ENCODE results near the gene LRRC59.

The LRRC59 gene

DNA sequence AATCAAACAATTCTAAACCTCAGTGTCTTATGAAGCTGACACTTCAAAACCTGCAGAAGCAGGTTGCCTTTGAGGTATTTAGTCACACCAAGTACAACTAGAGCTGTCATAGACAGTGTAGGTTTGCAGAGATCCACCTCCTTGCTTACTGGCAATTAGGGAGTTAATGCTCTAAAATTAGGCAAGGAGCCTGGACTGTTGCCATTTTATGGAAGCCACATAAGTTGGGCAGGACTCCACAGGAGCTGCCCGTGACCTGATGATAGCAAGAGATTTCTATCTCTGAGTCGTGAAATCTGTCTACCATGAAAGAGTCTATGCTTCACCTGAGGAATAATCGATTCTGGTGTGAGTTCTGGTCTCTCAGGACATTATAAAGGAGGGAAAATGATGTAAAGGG lies 15.4 kb downstream of the LRRC59 start:
- no peak for DNase-seq

DNA sequence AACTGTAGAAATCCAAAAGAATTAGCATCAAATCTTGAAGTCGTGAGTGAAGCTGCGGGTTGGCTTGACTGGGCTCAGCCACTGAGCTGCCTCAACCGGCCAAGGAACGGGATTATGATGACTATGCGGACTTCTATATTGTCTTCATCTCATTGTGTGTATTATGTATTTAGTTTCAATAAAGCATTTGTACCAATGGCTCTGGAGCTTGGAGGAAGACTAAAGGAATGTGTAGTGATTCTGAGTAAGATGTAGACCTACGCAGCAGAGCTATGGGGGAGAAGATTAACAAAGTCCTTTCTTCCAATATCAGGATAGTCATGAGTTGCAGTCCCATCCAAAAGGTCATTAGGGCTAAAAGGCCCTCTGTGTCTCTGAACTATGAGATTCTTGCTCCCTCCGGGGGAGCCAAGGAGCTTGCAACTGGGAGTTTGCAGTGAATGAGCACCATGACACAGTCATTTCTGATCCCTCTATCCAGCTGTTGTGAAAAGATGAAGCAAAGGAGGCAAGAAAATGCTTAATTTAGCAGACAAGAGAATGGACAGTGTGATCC lies 16.0 kb downstream of the LRRC59 start:
- DNase-seq, result no peak

DNA sequence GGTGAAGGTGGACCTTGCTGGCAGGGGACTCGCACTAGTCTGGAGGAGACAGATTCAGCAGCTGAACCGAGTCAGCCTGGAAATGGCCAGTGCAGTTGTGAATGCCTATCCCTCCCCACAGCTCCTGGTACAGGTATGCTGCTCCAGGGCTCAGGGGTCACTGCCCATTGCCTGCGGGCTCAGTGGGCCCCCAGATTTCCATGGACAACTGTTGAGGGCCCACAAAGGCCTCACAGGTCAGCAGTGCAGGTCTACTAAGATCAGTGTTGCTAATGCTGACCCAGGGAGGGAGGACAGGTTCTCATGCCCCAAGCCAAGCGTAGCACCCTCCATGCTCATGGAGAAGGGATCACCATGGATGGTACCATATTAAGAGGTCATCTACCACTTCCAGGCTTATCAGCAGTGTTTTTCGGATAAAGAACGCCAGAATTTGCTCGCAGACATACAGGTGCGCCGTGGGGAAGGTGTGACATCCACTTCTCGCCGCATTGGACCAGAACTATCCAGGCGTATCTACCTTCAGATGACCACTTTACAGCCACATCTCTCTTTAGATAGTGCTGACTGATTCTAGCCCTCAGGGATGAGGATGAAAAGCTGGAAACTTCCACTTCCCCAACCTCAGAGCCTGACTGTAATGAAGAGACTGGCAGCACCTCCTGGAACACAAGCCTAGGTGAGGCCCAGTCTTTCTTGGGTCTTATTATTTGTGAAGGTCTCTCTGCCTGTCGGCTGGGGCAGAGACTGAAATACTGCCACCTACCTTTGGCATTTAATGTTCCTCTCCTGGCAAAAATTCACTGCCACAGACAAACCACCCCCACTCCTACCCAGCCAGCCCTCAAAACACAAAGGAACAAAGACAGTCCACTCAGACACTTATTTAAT lies 16.7 kb downstream of the LRRC59 start:
- DNase-seq, result no peak

DNA sequence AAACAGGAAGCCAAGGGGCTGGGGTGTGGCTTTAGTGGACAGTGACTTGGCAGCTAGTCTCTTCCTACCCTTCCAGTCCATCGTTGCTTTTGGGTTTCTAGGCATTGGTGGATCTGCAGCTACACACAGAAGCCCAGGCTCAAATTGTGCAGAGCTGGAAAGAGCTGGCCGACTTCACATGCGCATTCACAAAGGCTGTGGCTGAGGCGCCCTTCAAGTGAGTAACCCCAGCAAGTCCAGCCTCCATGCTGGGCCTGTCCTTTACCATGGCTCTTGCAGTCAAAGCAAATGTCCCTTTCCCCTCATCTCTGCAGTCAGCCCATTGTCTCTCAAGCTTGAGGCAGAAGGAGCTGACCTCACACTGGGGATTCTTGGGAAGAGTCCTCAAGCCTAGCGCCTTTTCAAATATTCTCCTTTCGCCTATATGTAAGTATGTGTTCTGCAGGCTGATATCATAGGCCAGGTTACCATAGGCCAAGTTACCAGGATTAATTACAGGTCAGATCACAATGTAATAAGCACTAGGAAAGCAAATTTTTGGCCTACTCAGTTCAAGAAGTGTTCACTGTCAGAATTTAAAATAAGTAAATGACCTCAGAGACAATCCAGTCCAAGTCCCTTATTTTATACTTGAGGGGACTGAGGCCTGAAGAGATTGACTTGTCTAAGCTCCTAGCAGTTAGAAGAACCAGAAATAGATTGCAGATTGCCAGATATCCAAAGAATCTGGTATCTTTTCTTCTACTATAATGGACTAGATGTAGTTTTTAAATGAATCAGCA lies 17.8 kb downstream of the LRRC59 start:
- no peak for DNase-seq

DNA sequence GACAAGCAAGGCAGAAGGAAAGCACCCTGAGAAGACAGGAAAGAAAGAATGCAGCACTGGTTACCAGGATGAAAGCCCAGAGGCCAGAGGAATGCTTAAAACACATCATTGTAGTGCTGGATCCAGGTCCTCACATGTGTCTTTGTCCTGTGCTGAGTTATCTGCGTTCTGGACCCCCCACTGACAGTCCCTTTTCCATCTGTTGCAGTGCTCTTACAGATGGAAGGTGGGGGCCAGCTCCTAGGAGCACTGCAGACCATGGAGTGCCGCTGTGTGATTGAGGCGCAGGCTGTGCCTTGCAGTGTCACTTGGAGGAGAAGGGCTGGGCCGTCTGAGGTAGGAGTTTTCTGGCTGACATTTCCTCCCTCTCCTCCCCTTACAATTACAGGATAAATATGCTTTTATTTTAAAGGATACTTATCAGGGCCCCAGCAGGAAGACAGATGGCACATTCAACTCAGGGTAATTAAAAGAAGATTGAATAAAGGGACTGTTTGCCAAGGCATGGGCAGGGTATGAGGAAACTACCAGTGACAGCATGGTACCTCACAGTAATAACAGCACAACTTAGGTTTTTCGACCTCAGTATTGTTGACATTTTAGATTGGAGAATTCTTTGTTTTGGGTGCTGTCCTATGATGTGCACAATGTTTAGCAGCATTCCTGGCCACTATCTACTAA lies 21.3 kb downstream of the LRRC59 start:
- DNase-seq, result peak; percentile 90

DNA sequence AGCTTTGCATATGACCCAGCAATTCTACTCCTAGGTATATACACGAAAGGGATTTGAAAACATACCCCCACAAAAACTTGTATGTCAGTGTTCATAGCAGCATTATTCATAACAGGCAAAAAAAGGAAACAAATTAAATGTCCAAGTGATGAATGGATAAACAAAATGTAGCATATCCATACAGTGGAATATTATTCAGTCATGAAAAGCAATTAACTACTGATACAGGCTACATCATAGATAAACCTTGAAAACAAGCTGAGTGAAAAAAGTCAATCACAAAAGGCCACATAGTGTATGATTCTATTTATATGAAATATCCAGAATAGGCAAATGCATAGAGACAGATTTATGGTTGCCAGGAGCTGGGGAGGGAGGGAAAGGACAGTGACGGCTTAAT lies 23.6 kb downstream of the LRRC59 start:
- DNase-seq, result no peak

DNA sequence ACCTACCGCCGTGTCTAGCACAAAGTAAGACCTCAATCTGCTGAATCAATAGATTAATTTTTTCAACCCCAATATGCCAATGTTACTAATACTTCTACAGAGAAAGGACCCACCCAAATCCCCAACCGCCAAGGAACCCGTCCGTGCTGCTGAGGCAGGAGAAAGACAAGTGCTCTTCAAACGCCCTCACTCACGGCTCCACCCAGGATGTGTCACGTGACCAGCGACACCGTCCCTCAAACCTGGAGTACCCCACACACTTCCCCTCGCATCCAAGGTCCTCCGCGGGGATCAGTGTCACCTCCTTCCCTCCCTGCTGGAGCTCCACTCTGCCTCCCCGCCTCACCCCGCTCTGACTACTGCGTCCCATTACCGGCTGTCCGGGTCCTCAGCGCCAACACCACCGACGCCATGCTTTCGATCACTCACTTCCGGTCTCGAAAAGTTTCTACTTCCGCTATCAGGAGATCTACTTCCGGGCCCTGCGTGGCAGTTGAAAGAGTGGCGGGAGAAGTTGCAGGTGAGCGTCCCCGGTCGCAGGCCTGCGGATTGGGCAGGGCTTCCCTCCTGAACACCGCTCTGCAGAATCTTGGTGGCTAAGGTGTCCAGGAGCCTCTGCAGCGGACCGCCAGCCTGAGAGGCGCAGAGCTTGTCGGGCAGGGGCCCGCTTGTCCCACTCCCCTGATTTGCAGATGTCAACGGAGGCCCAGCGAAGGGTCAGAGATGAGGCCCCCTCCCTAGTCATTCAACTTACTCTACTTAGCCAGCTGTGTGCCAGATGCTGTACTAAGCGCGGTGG lies 24.4 kb downstream of the LRRC59 start, which contains the start of the genes EME1 and MRPL27:
EME1 (plus strand) TSS at position 472 of the 799 bp plus-strand sequence. CDS start 1,980 bp downstream, outside the sequence.
MRPL27 (minus strand) TSS at position 427 of the 799 bp plus-strand sequence; CDS start at position 413, 14 bp downstream.
- DNase-seq, result peak; percentile 88

DNA sequence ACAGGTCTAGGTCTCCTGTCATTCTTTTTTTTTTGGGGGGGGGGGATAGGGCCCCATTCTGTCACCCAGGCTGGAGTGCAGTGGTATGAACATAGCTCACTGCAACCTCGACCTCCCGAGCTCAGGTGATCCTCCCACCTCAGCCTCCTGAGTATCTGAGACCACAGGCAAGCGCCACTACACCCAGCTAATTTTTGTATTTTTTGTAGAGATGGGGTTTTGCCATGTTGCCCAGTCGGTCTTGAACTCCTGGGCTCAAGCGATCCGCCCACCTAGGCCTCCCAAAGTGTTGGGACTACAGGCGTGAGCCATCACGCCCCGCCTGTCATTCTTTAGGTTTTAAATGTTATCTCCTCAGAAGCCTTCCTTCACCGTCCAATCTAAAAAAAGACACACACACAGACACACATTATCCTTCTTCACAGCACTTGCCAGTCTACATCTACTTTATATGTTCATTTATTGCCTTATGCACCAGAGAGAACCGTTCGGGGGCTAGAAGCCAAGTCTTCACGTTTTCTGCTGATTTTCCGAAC lies 25.0 kb downstream of the LRRC59 start:
- DNase-seq, result no peak

DNA sequence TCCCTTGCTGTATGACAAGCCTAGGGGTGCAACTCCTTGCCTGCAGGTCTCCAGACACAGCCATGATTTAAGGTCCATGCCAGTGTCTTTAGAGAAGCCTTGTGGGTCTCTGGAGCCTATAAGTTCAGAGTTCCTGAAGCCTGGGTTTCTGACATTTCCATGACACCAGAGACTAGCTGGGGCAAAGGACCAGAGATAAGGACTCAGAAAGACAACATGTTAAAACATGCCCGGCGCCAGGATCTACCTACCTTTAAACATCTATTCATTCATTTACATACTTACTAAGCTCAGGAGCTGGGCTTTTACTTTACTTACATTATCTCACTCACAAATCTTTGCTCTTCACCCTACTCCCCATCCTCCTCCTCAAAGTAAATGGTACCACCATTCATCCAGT lies 25.8 kb downstream of the LRRC59 start:
- no peak for DNase-seq

DNA sequence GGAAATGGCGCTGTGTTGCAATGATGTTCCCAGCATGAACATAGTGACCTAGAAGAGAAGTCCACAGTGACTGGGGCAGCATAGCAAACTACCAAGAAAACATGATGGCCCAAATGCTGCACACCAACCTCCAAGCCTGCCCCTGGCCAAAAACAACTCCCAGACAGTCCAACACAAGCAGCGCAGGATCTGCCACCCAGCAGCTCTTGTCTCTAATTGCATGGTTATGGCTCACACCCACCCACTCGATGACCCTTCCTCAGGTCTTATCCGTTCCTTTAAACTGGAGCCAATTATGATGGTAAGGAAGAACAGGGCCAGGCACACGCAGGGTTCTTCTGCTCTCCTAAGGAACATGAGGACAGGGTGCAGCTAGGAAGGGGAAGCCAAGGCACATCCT lies 27.3 kb downstream of the LRRC59 start:
- no peak for DNase-seq

DNA sequence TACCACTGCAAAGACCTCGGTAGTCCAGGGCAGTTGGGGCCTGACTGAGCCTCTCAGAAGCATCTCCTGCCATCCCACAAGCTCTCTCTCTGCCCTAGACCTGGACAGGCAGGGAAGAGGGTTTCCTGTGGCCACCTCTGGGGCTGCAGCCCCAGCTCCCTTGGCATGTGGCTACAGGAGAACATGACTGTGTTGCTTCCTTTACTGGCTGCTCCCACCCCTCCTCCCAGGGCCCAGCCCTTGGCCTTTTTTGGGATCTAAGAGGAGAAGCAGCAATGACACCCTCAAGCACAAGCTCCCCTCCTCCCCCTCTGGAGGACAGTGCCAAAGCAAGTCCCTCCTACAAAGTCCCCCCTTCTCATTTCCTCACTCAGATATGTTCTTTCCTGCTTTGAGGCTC lies 29.9 kb downstream of the LRRC59 start:
- DNase-seq, result no peak

DNA sequence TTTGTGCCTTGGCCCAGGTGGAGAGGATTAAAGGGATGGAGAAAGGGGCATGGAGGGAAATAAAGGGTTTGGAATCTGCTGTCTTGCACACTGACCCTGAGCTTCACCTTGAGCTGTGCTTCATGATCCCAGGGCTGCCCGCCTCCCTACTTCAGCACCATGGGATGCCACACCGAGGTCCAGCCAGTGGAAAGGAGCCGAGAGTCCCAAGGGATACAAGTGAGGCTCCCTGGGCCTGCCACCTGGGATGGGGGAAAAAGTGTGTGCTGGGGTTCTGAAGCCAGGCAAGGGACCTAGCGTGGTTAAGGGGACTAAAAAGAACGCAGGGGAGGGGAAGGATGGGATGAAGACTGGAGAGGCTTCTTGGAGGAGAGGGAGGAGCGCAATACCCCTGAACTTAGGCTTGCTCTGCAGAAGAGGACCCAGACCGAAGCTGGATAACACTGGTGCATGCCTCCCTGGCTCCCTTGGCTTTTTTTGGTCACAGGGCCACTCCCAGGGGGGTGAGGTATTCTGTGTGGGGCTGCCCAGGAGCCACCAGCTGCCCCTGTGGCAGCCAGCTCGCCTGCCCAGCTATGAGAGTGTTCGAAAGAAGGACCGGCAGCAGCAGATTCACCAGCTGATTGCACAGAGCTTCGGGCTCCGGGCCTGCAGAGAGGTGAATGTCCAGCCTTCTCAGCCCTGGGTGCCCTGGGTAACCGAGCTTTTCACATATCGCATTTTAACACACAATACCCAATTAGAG lies 31.5 kb downstream of the LRRC59 start:
- DNase-seq, result no peak

DNA sequence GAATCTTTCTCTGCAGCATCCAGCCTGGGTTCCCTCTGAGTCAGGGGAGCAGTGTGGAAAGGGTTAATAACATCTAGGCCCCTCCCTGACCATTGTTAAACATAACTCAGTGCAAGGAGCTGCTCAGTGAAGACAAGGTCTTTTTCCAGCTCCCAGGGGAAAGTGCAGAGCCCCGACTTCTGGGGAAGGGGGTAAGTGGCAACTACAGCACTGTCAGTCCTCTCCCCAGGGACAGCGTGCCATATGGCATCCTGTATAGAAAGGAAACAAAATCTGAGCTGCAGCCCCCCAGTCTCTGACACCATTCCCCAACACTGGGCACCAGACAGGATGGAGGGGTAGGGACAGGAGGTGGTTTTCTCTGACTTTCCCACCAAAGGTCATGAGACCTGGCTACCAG lies 32.2 kb downstream of the LRRC59 start:
- DNase-seq, result no peak

DNA sequence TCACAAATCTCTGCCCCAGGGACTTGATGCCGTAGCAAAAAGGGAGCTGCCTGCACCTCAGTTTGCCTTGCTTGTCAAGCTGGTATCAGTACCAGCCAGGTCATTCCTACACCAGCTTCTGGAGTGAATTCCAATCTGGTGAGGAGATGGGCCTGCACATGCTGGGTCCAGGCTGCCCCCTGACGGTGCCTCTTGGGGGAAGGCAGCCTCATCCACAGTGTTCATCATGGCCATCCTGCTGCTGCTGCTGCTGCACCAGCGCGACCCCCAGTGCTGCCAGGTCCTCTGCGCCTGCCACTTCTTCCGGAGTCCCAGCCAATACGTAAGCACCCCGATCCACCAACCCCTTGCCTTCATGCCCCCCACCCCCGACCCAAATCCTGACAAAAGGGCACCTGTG lies 32.6 kb downstream of the LRRC59 start:
- no peak for DNase-seq

DNA sequence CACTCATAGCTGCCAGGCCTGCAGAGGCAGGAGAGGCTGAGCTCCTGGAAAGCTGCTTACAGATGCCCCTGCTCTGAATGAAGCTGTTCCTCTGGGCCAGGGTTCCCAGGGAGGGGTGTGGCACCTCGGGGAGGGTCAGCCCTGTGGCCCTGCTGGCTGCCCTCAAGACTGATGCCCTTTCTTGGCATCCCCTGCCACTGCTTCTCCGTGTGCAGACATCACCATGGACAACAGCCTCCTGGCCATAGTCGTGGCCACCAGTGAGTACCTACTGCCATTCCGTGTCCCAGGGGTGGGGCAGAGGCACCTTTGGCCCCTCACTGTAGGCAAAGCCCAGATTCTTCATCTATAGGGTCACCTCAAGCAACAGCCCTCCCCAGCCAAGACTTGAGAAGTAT lies 33.3 kb downstream of the LRRC59 start:
- no peak for DNase-seq

DNA sequence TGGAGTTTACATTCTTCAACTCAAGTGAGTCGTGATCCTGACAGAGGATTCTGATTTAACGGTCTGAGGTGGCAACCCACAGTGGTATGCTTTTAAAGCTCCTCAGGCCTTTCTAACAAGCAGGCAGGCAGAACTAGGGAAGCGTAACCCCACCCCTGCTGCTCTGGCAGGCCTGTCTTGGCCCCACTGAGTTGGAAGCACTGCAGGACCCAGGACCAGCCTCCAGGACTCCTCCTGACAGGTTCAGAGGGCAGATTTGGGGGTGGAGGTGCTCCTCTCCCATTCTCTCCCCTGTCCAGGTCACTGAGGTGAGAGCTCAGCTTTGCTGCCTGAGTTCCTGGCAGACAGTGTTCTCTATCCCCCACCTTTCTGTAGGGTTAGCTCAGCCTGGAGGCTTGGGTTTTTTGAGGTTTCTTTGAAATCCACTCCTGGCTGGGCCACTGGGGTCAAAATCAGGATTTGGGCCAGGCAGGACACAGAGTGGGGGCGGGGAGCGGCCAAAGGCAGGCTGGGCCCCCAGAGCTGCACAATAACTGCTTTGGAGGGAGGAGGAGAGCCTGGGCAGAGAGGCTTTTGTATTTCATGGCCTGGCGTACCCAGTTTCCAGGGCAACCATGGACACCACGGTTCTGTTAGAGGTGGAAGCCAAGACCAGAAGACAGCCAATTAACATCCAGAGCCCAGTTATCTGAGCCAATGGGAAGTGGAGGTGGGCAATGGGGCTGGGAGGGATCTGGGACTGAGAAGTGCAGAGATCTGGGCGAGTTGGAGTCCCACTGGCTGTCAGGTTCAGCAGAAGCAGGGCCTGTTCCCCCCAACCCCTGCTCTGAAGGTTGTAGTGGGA lies 33.9 kb downstream of the LRRC59 start:
- peak; percentile 9 for DNase-seq

DNA sequence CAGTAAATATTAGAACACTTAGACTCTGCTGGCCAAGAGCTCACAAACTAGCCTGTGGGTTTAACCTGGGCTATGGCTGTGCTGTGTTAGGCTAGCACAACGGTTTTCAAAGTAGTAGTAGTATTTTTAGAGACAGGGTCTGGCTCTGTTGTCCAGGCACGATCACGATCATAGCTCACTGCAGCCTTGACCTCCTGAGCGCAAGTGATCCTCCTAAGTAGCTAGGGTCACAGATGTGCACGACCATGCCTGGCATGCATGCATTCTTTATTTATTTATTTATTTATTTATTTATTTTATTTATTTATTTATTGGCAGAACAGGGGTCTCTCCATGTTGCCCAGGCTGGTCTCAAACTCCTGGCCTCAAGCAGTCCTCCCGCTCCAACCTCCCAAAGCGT lies 34.7 kb downstream of the LRRC59 start:
- DNase-seq, result no peak

DNA sequence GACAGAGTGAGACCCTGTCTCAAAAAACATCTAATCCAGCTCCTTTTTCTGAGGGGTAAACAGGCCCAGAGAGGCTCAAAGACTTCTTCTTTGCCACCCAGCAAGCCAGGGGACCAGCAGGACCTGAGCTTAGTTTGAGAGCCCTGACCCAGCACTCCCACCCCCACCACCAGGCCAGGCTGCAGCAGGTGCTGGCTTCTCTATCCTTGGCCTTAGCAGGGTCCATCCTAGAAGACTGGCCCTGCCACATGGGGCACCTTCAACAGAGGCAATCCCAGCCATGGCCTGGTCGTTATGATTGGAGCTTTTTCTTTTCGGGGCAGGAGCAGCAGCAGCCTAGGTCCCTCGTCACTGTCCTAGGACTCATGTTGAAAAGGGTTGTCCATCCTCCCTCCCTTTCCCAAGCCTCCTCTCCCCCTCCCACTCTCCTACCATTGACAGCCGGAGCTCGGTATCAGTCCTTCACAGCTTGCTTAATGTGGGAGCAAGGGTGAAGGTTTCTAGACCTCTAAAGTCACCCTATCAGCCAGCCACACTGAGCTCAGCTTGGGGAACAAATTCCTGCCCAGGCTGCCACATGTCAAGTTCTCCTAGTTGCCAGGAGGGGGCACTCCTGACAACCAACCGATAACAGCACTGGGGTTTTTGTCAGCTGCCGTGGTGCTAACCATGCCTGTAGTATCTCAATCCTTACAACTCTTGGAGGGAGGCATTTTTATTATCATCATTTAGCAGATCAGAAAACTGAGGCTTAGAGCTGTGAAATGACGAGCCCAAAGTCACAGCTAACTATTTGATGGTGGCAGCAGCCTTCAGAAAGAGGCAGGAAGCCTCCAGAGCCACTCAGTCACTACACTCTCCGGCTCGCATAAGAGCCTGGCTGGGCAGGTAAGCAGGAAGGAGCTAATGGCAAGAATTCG lies 35.5 kb downstream of the LRRC59 start:
- peak; percentile 47 for DNase-seq
